WTC11 (cell line): ENCODE data around the gene CDC16. TPM values are rescaled to one million over a fixed set of nuclear protein-coding genes. Genes with fewer than 3 reads are reported as not detected.

Experiments used
- ATAC-seq: fragments of 200-7000 bp; cut with Tn5 transposase; 2 replicates; pipeline ENCODE4 v1.10.0; 2021; ENCODE audit warnings: mild to moderate bottlenecking, moderate library complexity
- CTCF ChIA-PET: fragments of 300-600 bp; sonication (Branson Sonifier 250); formaldehyde crosslinking; loops from one replicate; lab custom pipeline; 2021; ENCODE audit warnings: antibody characterized with exemption; lab: Charles Lee
- POLR2A ChIA-PET: fragments of 350-600 bp; sonication (Branson Sonifier 250); formaldehyde crosslinking; loops from one replicate; lab custom pipeline; 2021; ENCODE audit warnings: antibody characterized with exemption; lab: Charles Lee
- DNase-seq: peaks from one replicate; pipeline ENCODE4 v3.0.0; 2021; ENCODE audit warnings: low spot score
- H3K27ac Mint-ChIP-seq: 2 replicates; pipeline ENCODE4 v1.8.0; 2021; ENCODE audit warnings: mixed read lengths
- H3K27me3 Mint-ChIP-seq: 2 replicates; pipeline ENCODE4 v1.8.0; 2021; ENCODE audit warnings: low read depth, mild to moderate bottlenecking, moderate library complexity, mixed read lengths
- H3K36me3 Mint-ChIP-seq: 2 replicates; pipeline ENCODE4 v1.8.0; 2021; ENCODE audit warnings: mixed read lengths
- H3K4me1 Mint-ChIP-seq: 2 replicates; pipeline ENCODE4 v1.8.0; 2022; ENCODE audit warnings: mixed read lengths
- H3K4me3 Mint-ChIP-seq: 2 replicates; pipeline ENCODE4 v1.8.0; 2021; ENCODE audit warnings: mild to moderate bottlenecking, moderate library complexity, mixed read lengths
- H3K9me3 Mint-ChIP-seq: 2 replicates; pipeline ENCODE4 v1.8.0; 2021; ENCODE audit warnings: mixed read lengths
- AR ChIP-seq: fragments of 250-450 bp; sonication (Bioruptor Pico); IDR thresholded peaks from 2 replicates; pipeline ENCODE4 v1.9.0; 2021; ENCODE audit warnings: mild to moderate bottlenecking
- ARID4B ChIP-seq: sonication (generic); formaldehyde crosslinking; IDR thresholded peaks from 2 replicates; pipeline ENCODE4 v1.8.0; 2023; ENCODE audit warnings: missing genetic modification reagents, mild to moderate bottlenecking, borderline replicate concordance
- ATF2 ChIP-seq: sonication (generic); formaldehyde crosslinking; IDR thresholded peaks from 2 replicates; pipeline ENCODE4 v1.8.1; 2022; ENCODE audit warnings: low read depth, missing genetic modification reagents, borderline replicate concordance
- CREB1 ChIP-seq: sonication (generic); formaldehyde crosslinking; IDR thresholded peaks from 2 replicates; pipeline ENCODE4 v1.8.0; 2023; ENCODE audit warnings: mild to moderate bottlenecking, missing genetic modification reagents
- E2F5 ChIP-seq: sonication (generic); formaldehyde crosslinking; IDR thresholded peaks from 2 replicates; pipeline ENCODE4 v1.8.1; 2022; ENCODE audit warnings: mild to moderate bottlenecking, moderate library complexity, missing genetic modification reagents
- ERG ChIP-seq: fragments of 250-450 bp; sonication (Bioruptor Pico); IDR thresholded peaks from 2 replicates; pipeline ENCODE4 v1.8.0; 2021; ENCODE audit warnings: mild to moderate bottlenecking
- FOXJ3 ChIP-seq: sonication (generic); formaldehyde crosslinking; IDR thresholded peaks from 2 replicates; pipeline ENCODE4 v1.9.0; 2021; ENCODE audit warnings: missing genetic modification reagents, mild to moderate bottlenecking, borderline replicate concordance
- PRDM15 ChIP-seq: sonication (generic); formaldehyde crosslinking; IDR thresholded peaks from 2 replicates; pipeline ENCODE4 v1.8.0; 2022; ENCODE audit warnings: missing genetic modification reagents
- TCF7 ChIP-seq: sonication (generic); formaldehyde crosslinking; IDR thresholded peaks from 2 replicates; pipeline ENCODE4 v1.8.0; 2022; ENCODE audit warnings: mild to moderate bottlenecking, low read depth, missing genetic modification reagents, moderate library complexity
- TEAD1 ChIP-seq: sonication (generic); formaldehyde crosslinking; IDR thresholded peaks from 2 replicates; pipeline ENCODE4 v1.8.0; 2022; ENCODE audit warnings: mild to moderate bottlenecking, missing genetic modification reagents
- USF1 ChIP-seq: sonication (generic); formaldehyde crosslinking; IDR thresholded peaks from 2 replicates; pipeline ENCODE4 v1.8.0; 2022; ENCODE audit warnings: mild to moderate bottlenecking, missing genetic modification reagents
- ZNF138 ChIP-seq: sonication (generic); formaldehyde crosslinking; conservative IDR thresholded peaks from 2 replicates; pipeline ENCODE4 v1.8.1; 2022; ENCODE audit warnings: mild to moderate bottlenecking, moderate library complexity, missing genetic modification reagents
- ZNF232 ChIP-seq: sonication (generic); formaldehyde crosslinking; IDR thresholded peaks from 2 replicates; pipeline ENCODE4 v1.8.0; 2022; ENCODE audit warnings: mild to moderate bottlenecking, missing genetic modification reagents
- ZNF425 ChIP-seq: fragments of 250-450 bp; sonication (Bioruptor Pico); conservative IDR thresholded peaks from 2 replicates; pipeline ENCODE4 v1.9.0; 2021; ENCODE audit warnings: mild to moderate bottlenecking
- total RNA-seq: library from RNA; stranded (reverse); gene quantifications from 3 replicates; pipeline ENCODE4 v1.2.3, GENCODE V29; 2021

Gene CDC16
- total RNA-seq, 1 experiment from 2014 or later: 73.5 TPM

- CTCF ChIA-PET: no interaction called here
- Mint-ChIP-seq H3K27me3 (no peaks in the 10 kb centered on the region), H3K4me1 (peaks cover 16% of the 10 kb centered on the region), H3K36me3 (peaks cover 90% of the 10 kb centered on the region), H3K9me3 (no peaks in the 10 kb centered on the region), H3K4me3 (no peak overlapping the region), H3K27ac (no peak overlapping the region)
- POLR2A ChIA-PET: no interaction called here
- DNase-seq: no peak
- ATAC-seq: no peak
- TF ChIP-seq CREB1 (CRISPR knock-in tag): no peak
- no peak for TF ChIP-seq ZNF232 (CRISPR knock-in tag)
- no peak for TF ChIP-seq ATF2
- no peak for TF ChIP-seq ZNF425 (CRISPR knock-in tag)
- no peak for TF ChIP-seq TEAD1 (CRISPR knock-in tag)
- no peak for TF ChIP-seq ZNF138
- no peak for TF ChIP-seq TCF7 (CRISPR knock-in tag)
- TF ChIP-seq PRDM15: no peak
- no peak for TF ChIP-seq ERG (CRISPR knock-in tag)
- no peak for TF ChIP-seq FOXJ3 (CRISPR knock-in tag)
These were observed 9.9 kb downstream of the CDC16 start for GRCh38 chr13:114244637-114245036.

GRCh38 chr13:114248011-114248410 is 13.3 kb downstream of the CDC16 start:
- ATAC-seq (no peak), DNase-seq (no peak)
- ChIA-PET CTCF (no interaction called here), POLR2A (no interaction called here)
- TF ChIP-seq ARID4B (CRISPR knock-in tag) (no peak), AR (CRISPR knock-in tag) (no peak), USF1 (no peak), E2F5 (CRISPR knock-in tag) (no peak)
- Mint-ChIP-seq H3K27ac (no peak overlapping the region), H3K36me3 (peaks cover 84% of the 10 kb centered on the region), H3K9me3 (no peaks in the 10 kb centered on the region), H3K27me3 (no peaks in the 10 kb centered on the region), H3K4me3 (no peak overlapping the region), H3K4me1 (peaks cover 8% of the 10 kb centered on the region)
